Muscle layer of duodenum (tissue), 2 donors: ENCODE measurements around the gene TARS1.

Experiments
- H3K27ac ChIP-seq: one replicate; pipeline ENCODE4 v1.7.0; 2013; ENCODE audit warnings: mild to moderate bottlenecking, low read length
- H3K27me3 ChIP-seq: one replicate; pipeline ENCODE4 v1.7.0; 2013; ENCODE audit warnings: low read depth, mild to moderate bottlenecking, control low read depth, low read length
- H3K36me3 ChIP-seq, 2 donors: one replicate each; pipeline ENCODE4 v1.7.0; 2013; ENCODE audit warnings: low read length in 2 of 2, control low read depth in 1 of 2, mild to moderate bottlenecking in 1 of 2; ENCODE audit not compliant: insufficient read depth in 2 of 2, control insufficient read depth in 1 of 2
- H3K4me1 ChIP-seq, 2 donors: one replicate each; pipeline ENCODE4 v1.7.0; 2013; ENCODE audit warnings: low read length in 2 of 2, mild to moderate bottlenecking in 2 of 2, control low read depth in 1 of 2, moderate library complexity in 1 of 2; ENCODE audit not compliant: insufficient read depth in 2 of 2, control insufficient read depth in 1 of 2
- H3K4me3 ChIP-seq, 2 donors: one replicate each; pipeline ENCODE4 v1.7.0; 2013; ENCODE audit warnings: low read length in 2 of 2, low read depth in 1 of 2, mild to moderate bottlenecking in 1 of 2
- H3K9me3 ChIP-seq, 2 donors: one replicate each; pipeline ENCODE4 v1.7.0; 2013; ENCODE audit warnings: low read length in 2 of 2, control low read depth in 1 of 2, mild to moderate bottlenecking in 1 of 2; ENCODE audit not compliant: control insufficient read depth in 1 of 2
- donor health status: healthy.

The TARS1 gene

DNA sequence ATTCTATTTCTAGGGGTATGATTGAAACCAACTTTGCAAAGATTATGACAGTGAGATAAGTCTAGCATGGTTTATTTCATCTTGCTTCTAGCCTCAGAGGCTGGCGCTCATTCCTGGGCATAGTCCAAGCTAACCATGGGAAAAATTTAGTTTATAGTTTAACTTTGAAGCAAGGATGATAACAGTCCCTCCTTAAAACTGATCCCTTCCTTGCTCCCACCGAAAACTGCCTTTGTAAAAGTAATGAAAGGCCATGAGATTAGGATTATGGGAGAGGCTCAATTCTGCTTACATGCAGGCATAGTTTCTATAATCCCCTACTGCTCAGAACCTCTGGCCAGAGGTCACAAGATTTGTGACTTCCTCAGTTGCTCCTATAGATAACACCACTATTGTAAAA, 75.7 kb downstream of the TARS1 start:
- peaks cover 0 to 3% of the 10 kb centered on the region in 2 donors for H3K4me1 ChIP-seq
- H3K36me3 ChIP-seq: no peaks in the 10 kb centered on the region
- H3K4me3 ChIP-seq: no peak overlapping the region
- no peaks in the 10 kb centered on the region for H3K27me3 ChIP-seq
- no peak overlapping the region for H3K27ac ChIP-seq
- no peaks in the 10 kb centered on the region for H3K9me3 ChIP-seq
